Right lobe of liver (tissue), 6 donors: Measurements from ENCODE around the gene STBD1. TPM values are rescaled to one million over a fixed set of nuclear protein-coding genes. Genes with fewer than 3 reads are reported as not detected.

Experiments
- ATAC-seq, 4 donors: fragments of 200-7000 bp; cut with Tn5 transposase; one replicate each; pipeline ENCODE4 v1.9.1; 2020; ENCODE audit warnings: mild to moderate bottlenecking in 4 of 4, moderate library complexity in 4 of 4
- DNase-seq, 3 donors: peaks; one replicate each; pipeline ENCODE4 v3.0.0-alpha.2; 2020
- H3K27ac ChIP-seq, 3 donors: fragments of 200-600 bp; one replicate each; pipeline ENCODE4 v1.8.0; 2022
- H3K27me3 ChIP-seq, 2 donors: fragments of 200-600 bp; one replicate each; pipeline ENCODE4 v1.8.0; 2022
- H3K36me3 ChIP-seq, 4 donors: fragments of 200-600 bp; sonication (generic) in 1 of 4; one replicate each; pipeline versions ENCODE4 v1.5.1 to v1.8.0; 2017 to 2022; ENCODE audit warnings: control low read depth in 1 of 4
- H3K4me1 ChIP-seq, 4 donors: fragments of 200-600 bp; sonication (generic) in 1 of 4; one replicate each; pipeline versions ENCODE4 v1.5.1 to v1.8.0; 2017 to 2022; ENCODE audit warnings: control low read depth in 1 of 4
- H3K4me3 ChIP-seq, 3 donors: fragments of 200-600 bp; one replicate each; pipeline ENCODE4 v1.8.0; 2022
- H3K9me3 ChIP-seq, 4 donors: fragments of 200-600 bp; sonication (generic) in 1 of 4; one replicate each; pipeline versions ENCODE4 v1.5.1 to v1.8.0; 2017 to 2022; ENCODE audit warnings: control low read depth in 1 of 4
- CTCF ChIP-seq, 4 donors: fragments of 200-600 bp in 3 of 4; fragments of 450-650 bp in 1 of 4; IDR thresholded peaks; one replicate each; pipeline versions ENCODE4 v1.5.1 to v1.8.0; 2016 to 2022; ENCODE audit warnings: antibody characterized with exemption in 4 of 4, mild to moderate bottlenecking in 2 of 4
- POLR2A ChIP-seq: fragments of 450-650 bp; IDR thresholded peaks from one replicate; pipeline ENCODE4 v1.6.1; 2017; ENCODE audit warnings: antibody characterized with exemption, mild to moderate bottlenecking
- WGBS: methylation state at CpG from one replicate; pipeline ENCODE4 v1.1.6; 2018; ENCODE audit warnings: low coverage, low lambda C conversion rate; ENCODE audit not compliant: insufficient coverage; ENCODE audit errors: missing lambda C conversion rate; 5-methylcytosine and 5-hydroxymethylcytosine counted together
- intact Hi-C, 2 donors: fragments of 100-400 bp; cut with DNase I; formaldehyde crosslinking; loops; one replicate each; pipeline versions ENCODE4 v1.11.2 to v1.14.1; 2022
- total RNA-seq, 6 experiments: library from RNA; depleted of rRNA in 2 of 6; stranded (reverse); fragments of >200 nt in 2 of 6; fragmentation: NEBNext Ultra II Directional in 3 of 6; extraction: Animal tissue kit (Norgen Biotek cat#: 25700) in 3 of 6; gene quantifications; one replicate each; pipeline versions ENCODE4 v1.1.0 to v1.2.4, GENCODE V29; 2016 to 2023
- donor health status: DM: no; HTN: yes; CAD: no.
- donor health status: DM: no; HTN: no; CAD: no.
- donor health status: DM: no; HTN: no; CAD: no.
- donor health status: DM: no; HTN: yes; CAD: no.
- donor health status: DM: no; HTN: yes; CAD: no.

Gene STBD1
- total RNA-seq, 6 experiments from 2014 or later = 16.3 to 53.5 (median 37.6) TPM

GRCh38 chr4:76271248-76271647 is 35.3 kb upstream of the STBD1 start:
- WGBS = 98% methylated on average over 6 of the region's 6 CpGs
- H3K4me3 ChIP-seq = no peak overlapping the region
- ATAC-seq (no peak), DNase-seq (no peak)
- H3K4me1 ChIP-seq = peaks cover 0 to 30% (median 8%) of the 10 kb centered on the region in 4 donors
- TF ChIP-seq POLR2A (no peak), CTCF (IDR thresholded peaks at IDR 0.05) (no peak)
- no peaks in the 10 kb centered on the region for H3K27me3 ChIP-seq
- no peaks in the 10 kb centered on the region for H3K36me3 ChIP-seq
- H3K27ac ChIP-seq = no peak overlapping the region
- intact Hi-C loops = no loop called here
- H3K9me3 ChIP-seq = no peaks in the 10 kb centered on the region

DNA sequence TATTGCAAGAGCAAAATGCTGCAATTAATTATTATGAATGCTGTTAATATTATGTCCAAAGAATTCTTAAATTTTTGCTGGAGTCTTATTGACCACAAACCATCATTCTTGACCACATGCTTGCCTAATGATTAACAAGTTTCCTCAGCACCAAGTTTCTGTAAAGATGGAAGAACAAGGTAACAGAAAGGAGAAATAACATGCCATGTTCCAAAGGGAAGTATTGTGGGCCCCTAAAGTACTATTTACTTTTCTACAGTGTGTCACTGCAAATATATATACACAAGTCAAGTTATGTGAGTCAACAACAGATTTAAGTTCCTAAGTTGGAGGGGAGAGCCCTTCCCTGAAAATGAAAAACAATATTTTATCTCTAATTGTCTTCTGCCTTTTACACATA is 34.5 kb upstream of the STBD1 start:
- H3K27ac ChIP-seq = peak overlapping the region; percentile 3 to 97 (median 93)
- intact Hi-C loops = no loop called here
- DNase-seq = no peak
- no peak overlapping the region for H3K4me3 ChIP-seq
- H3K36me3 ChIP-seq = no peaks in the 10 kb centered on the region
- H3K9me3 ChIP-seq = no peaks in the 10 kb centered on the region
- peaks cover 0 to 38% (median 11%) of the 10 kb centered on the region in 4 donors for H3K4me1 ChIP-seq
- TF ChIP-seq CTCF (IDR thresholded peaks at IDR 0.05) = no peak
- TF ChIP-seq POLR2A = no peak
- no peak for ATAC-seq
- no peaks in the 10 kb centered on the region for H3K27me3 ChIP-seq

GRCh38 chr4:76272582-76272981 is 34.0 kb upstream of the STBD1 start:
- intact Hi-C loops = no loop called here
- WGBS = 47% methylated on average over 1 of the region's 1 CpG
- peak; percentile 33 to 62 (median 52) for ATAC-seq

GRCh38 chr4:76272999-76273398 is 33.5 kb upstream of the STBD1 start:
- Histone ChIP-seq H3K4me3 (no peak overlapping the region), H3K27me3 (no peaks in the 10 kb centered on the region), H3K9me3 (no peaks in the 10 kb centered on the region), H3K27ac (peak overlapping the region; percentile 3 to 97 (median 93)), H3K4me1 (peaks cover 0 to 40% (median 13%) of the 10 kb centered on the region in 4 donors), H3K36me3 (no peaks in the 10 kb centered on the region)
- 24% methylated on average over 5 of the region's 5 CpGs for WGBS
- intact Hi-C loops = no loop called here
- no peak for TF ChIP-seq POLR2A
- no peak for TF ChIP-seq CTCF (IDR thresholded peaks at IDR 0.05)
- DNase-seq (no peak), ATAC-seq (peak; percentile 9 to 16 (median 12))

More at GRCh38 chr4:76272582-76272981, 34.0 kb upstream of the STBD1 start:
- peaks cover 0 to 38% (median 13%) of the 10 kb centered on the region in 4 donors for H3K4me1 ChIP-seq
- TF ChIP-seq POLR2A = no peak
- TF ChIP-seq CTCF (IDR thresholded peaks at IDR 0.05) = no peak
- no peak for DNase-seq
- H3K27ac ChIP-seq = peak overlapping the region; percentile 3 to 97 (median 93)
- no peak overlapping the region for H3K4me3 ChIP-seq
- H3K9me3 ChIP-seq = no peaks in the 10 kb centered on the region
- H3K27me3 ChIP-seq = no peaks in the 10 kb centered on the region
- H3K36me3 ChIP-seq = no peaks in the 10 kb centered on the region
